BLaER1 (cell line): Measurements from ENCODE around the gene CADM2.
"Not testable (repeated sequence)": the region's sequence is repeated elsewhere in the genome, so short reads cannot be mapped to it uniquely, and the experiment has no call there.

Experiments used
- H3K27ac ChIP-seq: shearing (Covaris generic); formaldehyde crosslinking; 2 replicates; pipeline ENCODE4 v1.8.1; 2022
- H3K27me3 ChIP-seq: shearing (Covaris generic); formaldehyde crosslinking; 2 replicates; pipeline ENCODE4 v1.8.1; 2022
- H3K36me3 ChIP-seq: shearing (Covaris generic); formaldehyde crosslinking; 2 replicates; pipeline ENCODE4 v1.8.1; 2022
- H3K4me1 ChIP-seq: shearing (Covaris generic); formaldehyde crosslinking; 2 replicates; pipeline ENCODE4 v1.8.1; 2022
- H3K4me2 ChIP-seq: shearing (Covaris generic); formaldehyde crosslinking; 2 replicates; pipeline ENCODE4 v1.8.1; 2022
- H3K4me3 ChIP-seq: shearing (Covaris generic); formaldehyde crosslinking; 2 replicates; pipeline ENCODE4 v1.8.1; 2022
- H3K9ac ChIP-seq: shearing (Covaris generic); formaldehyde crosslinking; 2 replicates; pipeline ENCODE4 v1.8.1; 2022
- H3K9me3 ChIP-seq: shearing (Covaris generic); formaldehyde crosslinking; 2 replicates; pipeline ENCODE4 v1.8.1; 2022
- H4K20me1 ChIP-seq: shearing (Covaris generic); formaldehyde crosslinking; 2 replicates; pipeline ENCODE4 v1.8.1; 2022
- Cebpa-rat ChIP-seq: shearing (Covaris generic); IDR thresholded peaks from 2 replicates; pipeline ENCODE4 v1.8.1; 2022

Gene CADM2

GRCh38 chr3:85054579-85054978 lies 95.8 kb downstream of the CADM2 start:
- Histone ChIP-seq H3K4me3 (no peak overlapping the region), H3K9ac (no peak overlapping the region)
- no peak for TF ChIP-seq Cebpa-rat

GRCh38 chr3:85068911-85069310 lies 110.1 kb downstream of the CADM2 start:
- H3K4me1 ChIP-seq, result peaks cover 12% of the 10 kb centered on the region
- H3K4me2 ChIP-seq, result no peak overlapping the region
- no peak for TF ChIP-seq Cebpa-rat
- no peak overlapping the region for H3K9ac ChIP-seq
- no peaks in the 10 kb centered on the region for H3K9me3 ChIP-seq
- H3K36me3 ChIP-seq, result no peaks in the 10 kb centered on the region
- no peak overlapping the region for H3K4me3 ChIP-seq
- H3K27ac ChIP-seq, result no peak overlapping the region
- H4K20me1 ChIP-seq, result no peaks in the 10 kb centered on the region
- H3K27me3 ChIP-seq, result no peaks in the 10 kb centered on the region

More at GRCh38 chr3:85054579-85054978, 95.8 kb downstream of the CADM2 start:
- H3K4me2 ChIP-seq, result no peak overlapping the region
- H3K27me3 ChIP-seq, result no peaks in the 10 kb centered on the region
- H3K36me3 ChIP-seq, result no peaks in the 10 kb centered on the region
- H3K4me1 ChIP-seq, result no peaks in the 10 kb centered on the region
- H4K20me1 ChIP-seq, result no peaks in the 10 kb centered on the region
- no peak overlapping the region for H3K27ac ChIP-seq
- no peaks in the 10 kb centered on the region for H3K9me3 ChIP-seq

GRCh38 chr3:85074003-85074402 lies 115.2 kb downstream of the CADM2 start:
- TF ChIP-seq Cebpa-rat, result no peak
- Histone ChIP-seq H4K20me1 (no peaks in the 10 kb centered on the region), H3K36me3 (no peaks in the 10 kb centered on the region), H3K9ac (no peak overlapping the region), H3K4me2 (no peak overlapping the region), H3K4me1 (no peaks in the 10 kb centered on the region), H3K4me3 (no peak overlapping the region), H3K9me3 (no peaks in the 10 kb centered on the region), H3K27ac (no peak overlapping the region), H3K27me3 (no peaks in the 10 kb centered on the region)

- no peak overlapping the region for H3K27ac ChIP-seq
- no peaks in the 10 kb centered on the region for H4K20me1 ChIP-seq
- no peaks in the 10 kb centered on the region for H3K36me3 ChIP-seq
- H3K9ac ChIP-seq, result no peak overlapping the region
- no peak for TF ChIP-seq Cebpa-rat
- no peak overlapping the region for H3K4me3 ChIP-seq
- H3K4me2 ChIP-seq, result no peak overlapping the region
- no peaks in the 10 kb centered on the region for H3K4me1 ChIP-seq
- no peaks in the 10 kb centered on the region for H3K9me3 ChIP-seq
- H3K27me3 ChIP-seq, result no peaks in the 10 kb centered on the region
Observed at GRCh38 chr3:85075663-85076062, 116.9 kb downstream of the CADM2 start.

- H3K4me1 ChIP-seq, result no peaks in the 10 kb centered on the region
- no peaks in the 10 kb centered on the region for H4K20me1 ChIP-seq
- no peaks in the 10 kb centered on the region for H3K36me3 ChIP-seq
- no peak overlapping the region for H3K27ac ChIP-seq
- H3K9ac ChIP-seq, result no peak overlapping the region
- no peak overlapping the region for H3K4me2 ChIP-seq
- no peak overlapping the region for H3K4me3 ChIP-seq
- H3K9me3 ChIP-seq, result no peaks in the 10 kb centered on the region
- TF ChIP-seq Cebpa-rat, result no peak
- no peaks in the 10 kb centered on the region for H3K27me3 ChIP-seq
Observed at GRCh38 chr3:85077018-85077417, 118.2 kb downstream of the CADM2 start.

- Histone ChIP-seq H3K9ac (no peak overlapping the region), H3K9me3 (no peaks in the 10 kb centered on the region), H3K4me3 (no peak overlapping the region), H3K27ac (no peak overlapping the region), H3K36me3 (no peaks in the 10 kb centered on the region), H3K27me3 (no peaks in the 10 kb centered on the region), H3K4me1 (no peaks in the 10 kb centered on the region), H3K4me2 (no peak overlapping the region), H4K20me1 (no peaks in the 10 kb centered on the region)
- no peak for TF ChIP-seq Cebpa-rat
Observed at GRCh38 chr3:85081191-85081906, 122.6 kb downstream of the CADM2 start.

GRCh38 chr3:85090495-85090894 lies 131.7 kb downstream of the CADM2 start:
- Histone ChIP-seq H3K4me1 (no peaks in the 10 kb centered on the region), H3K9ac (no peak overlapping the region), H4K20me1 (no peaks in the 10 kb centered on the region), H3K4me3 (no peak overlapping the region), H3K27ac (no peak overlapping the region), H3K4me2 (no peak overlapping the region), H3K9me3 (no peaks in the 10 kb centered on the region), H3K27me3 (no peaks in the 10 kb centered on the region), H3K36me3 (no peaks in the 10 kb centered on the region)
- no peak for TF ChIP-seq Cebpa-rat

- Histone ChIP-seq H3K27me3 (no peaks in the 10 kb centered on the region), H3K36me3 (no peaks in the 10 kb centered on the region), H3K4me3 (no peak overlapping the region), H4K20me1 (no peaks in the 10 kb centered on the region), H3K27ac (no peak overlapping the region), H3K4me1 (no peaks in the 10 kb centered on the region), H3K9ac (no peak overlapping the region), H3K9me3 (no peaks in the 10 kb centered on the region), H3K4me2 (no peak overlapping the region)
- no peak for TF ChIP-seq Cebpa-rat
Observed at GRCh38 chr3:85100316-85100715, 141.5 kb downstream of the CADM2 start.

- H3K9me3 ChIP-seq, result no peaks in the 10 kb centered on the region
- H3K4me1 ChIP-seq, result no peaks in the 10 kb centered on the region
- H3K9ac ChIP-seq, result no peak overlapping the region
- H3K4me3 ChIP-seq, result no peak overlapping the region
- H3K27ac ChIP-seq, result no peak overlapping the region
- no peaks in the 10 kb centered on the region for H3K36me3 ChIP-seq
- H3K4me2 ChIP-seq, result no peak overlapping the region
- no peaks in the 10 kb centered on the region for H3K27me3 ChIP-seq
- TF ChIP-seq Cebpa-rat, result no peak
- H4K20me1 ChIP-seq, result no peaks in the 10 kb centered on the region
Observed at GRCh38 chr3:85102781-85103180, 144.0 kb downstream of the CADM2 start.

- no peaks in the 10 kb centered on the region for H3K4me1 ChIP-seq
- no peaks in the 10 kb centered on the region for H3K27me3 ChIP-seq
- no peaks in the 10 kb centered on the region for H4K20me1 ChIP-seq
- H3K36me3 ChIP-seq, result no peaks in the 10 kb centered on the region
- TF ChIP-seq Cebpa-rat, result no peak
- no peak overlapping the region for H3K9ac ChIP-seq
- no peak overlapping the region for H3K4me2 ChIP-seq
- H3K27ac ChIP-seq, result no peak overlapping the region
- no peaks in the 10 kb centered on the region for H3K9me3 ChIP-seq
- no peak overlapping the region for H3K4me3 ChIP-seq
Observed at GRCh38 chr3:85110393-85110792, 151.6 kb downstream of the CADM2 start.

GRCh38 chr3:85120879-85121278 lies 162.1 kb downstream of the CADM2 start:
- Histone ChIP-seq H4K20me1 (no peaks in the 10 kb centered on the region), H3K9me3 (no peaks in the 10 kb centered on the region; the same call in 1 of the 2 replicates), H3K4me1 (no peaks in the 10 kb centered on the region; the same call in 1 of the 2 replicates), H3K27ac (no peak overlapping the region), H3K4me2 (no peak overlapping the region), H3K4me3 (no peak overlapping the region), H3K9ac (no peak overlapping the region), H3K27me3 (no peaks in the 10 kb centered on the region), H3K36me3 (no peaks in the 10 kb centered on the region)
- TF ChIP-seq Cebpa-rat, result no peak

- H3K4me3 ChIP-seq, result not testable (repeated sequence)
Observed at GRCh38 chr3:85132864-85133263, 174.1 kb downstream of the CADM2 start.

GRCh38 chr3:85133691-85134420 lies 175.1 kb downstream of the CADM2 start:
- H3K9ac ChIP-seq, H4K20me1 ChIP-seq, H3K9me3 ChIP-seq, H3K4me2 ChIP-seq, H3K4me3 ChIP-seq, H3K27me3 ChIP-seq, H3K27ac ChIP-seq, H3K4me1 ChIP-seq, H3K36me3 ChIP-seq: not testable (repeated sequence)

More at GRCh38 chr3:85132864-85133263, 174.1 kb downstream of the CADM2 start:
- not testable (repeated sequence) for H3K27me3 ChIP-seq, H3K9ac ChIP-seq, H3K27ac ChIP-seq, H3K4me2 ChIP-seq, H4K20me1 ChIP-seq, H3K36me3 ChIP-seq, H3K9me3 ChIP-seq, H3K4me1 ChIP-seq
